Panc1 (cell line): ENCODE data around the gene TEX28.
"Not testable (repeated sequence)": the region's sequence is repeated elsewhere in the genome, so short reads cannot be mapped to it uniquely, and the experiment has no call there.

Experiments used
- CTCF ChIP-seq: fragments of 450-650 bp; IDR thresholded peaks from 2 replicates; pipeline ENCODE4 v1.5.1; 2017; ENCODE audit warnings: mild to moderate bottlenecking
- POLR2AphosphoS5 ChIP-seq: IDR thresholded peaks from 2 replicates; pipeline ENCODE4 v1.6.1; 2012; ENCODE audit warnings: mild to moderate bottlenecking, low read depth, low read length, moderate library complexity

DNA sequence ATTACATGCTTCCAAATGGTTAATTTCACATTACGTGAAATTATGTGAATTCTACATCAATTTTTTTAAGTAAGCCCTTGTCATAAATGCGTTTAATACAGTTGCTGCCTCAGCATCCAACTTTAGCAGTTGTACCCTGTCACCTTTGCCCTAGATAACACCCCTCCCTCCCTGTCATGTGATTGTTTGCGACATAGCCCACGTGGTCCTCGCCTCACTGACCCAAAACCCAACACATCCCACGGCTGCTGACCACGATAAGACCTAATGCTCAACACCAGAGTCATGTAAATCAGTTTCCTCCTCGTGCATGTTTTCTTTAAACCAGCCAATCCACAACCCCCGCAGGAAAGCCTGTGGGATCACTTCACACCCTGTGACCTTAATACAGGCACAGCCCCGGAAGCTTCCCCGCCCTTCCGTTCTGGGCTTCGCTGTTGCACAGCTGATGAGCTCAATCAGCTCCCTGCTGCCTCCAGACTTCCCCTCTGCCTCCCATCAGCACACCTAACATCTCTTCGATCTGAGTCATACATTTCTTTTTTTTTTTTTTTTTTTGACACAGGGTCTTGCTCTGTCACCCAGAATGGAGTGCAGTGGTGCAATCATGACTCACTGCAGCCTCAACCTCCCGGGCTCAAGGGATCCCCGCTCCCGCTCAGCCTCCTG lies 47.4 kb downstream of the TEX28 start:
- TF ChIP-seq CTCF, POLR2AphosphoS5: not testable (repeated sequence)
